IMR-90 (cell line): ENCODE measurements around the gene PAAF1. TPM values are rescaled to one million over a fixed set of nuclear protein-coding genes. Genes with fewer than 3 reads are reported as not detected.

Experiments used
- polyA plus RNA-seq, 3 experiments: library from polyadenylated mRNA; depleted of rRNA; stranded (reverse); fragments of >200 nt; gene quantifications; 2 replicates each; pipeline ENCODE4 v1.2.3, GENCODE V29; 2012; ENCODE audit warnings: low replicate concordance in 1 of 3
- total RNA-seq: library from RNA; depleted of rRNA; stranded (reverse); fragments of >200 nt; gene quantifications from 2 replicates; pipeline ENCODE4 v1.2.3, GENCODE V29; 2012; rRNA removed

The PAAF1 gene
- total and polyA plus RNA-seq, 2 of the 4 experiments (the other 2 are of a cell fraction) = 15.1 to 16.4 TPM

Other genes with a start within 250 kb of the PAAF1 start
- gene PLEKHB1, start 230.4 kb upstream of the PAAF1 start, total RNA-seq = under 0.01 and 0.36 TPM in 2 replicates
- 0.79 and 0.86 TPM in 2 replicates for gene PLEKHB1, start 230.4 kb upstream of the PAAF1 start, polyA plus RNA-seq (2012; rRNA removed)
- 81.0 and 120 TPM in 2 replicates for gene RAB6A, start 115.9 kb upstream of the PAAF1 start, total RNA-seq
- 57.9 and 65.5 TPM in 2 replicates for gene RAB6A, start 115.9 kb upstream of the PAAF1 start, polyA plus RNA-seq (2012; rRNA removed)
- gene MRPL48, start 89.1 kb upstream of the PAAF1 start, total RNA-seq = 24.0 and 30.3 TPM in 2 replicates
- gene MRPL48, start 89.1 kb upstream of the PAAF1 start, polyA plus RNA-seq (2012; rRNA removed) = 29.4 and 30.6 TPM in 2 replicates
- gene COA4, start 153 bp upstream of the PAAF1 start, total RNA-seq = 78.0 and 95.5 TPM in 2 replicates
- gene COA4, start 153 bp upstream of the PAAF1 start, polyA plus RNA-seq (2012; rRNA removed) = 97.4 and 117 TPM in 2 replicates
- 0.18 and 0.28 TPM in 2 replicates for gene DNAJB13, start 74.0 kb downstream of the PAAF1 start, total RNA-seq
- 0.10 and 0.48 TPM in 2 replicates for gene DNAJB13, start 74.0 kb downstream of the PAAF1 start, polyA plus RNA-seq (2012; rRNA removed)
- gene UCP2, start 105.8 kb downstream of the PAAF1 start, total RNA-seq = 2.0 and 2.2 TPM in 2 replicates
- 11.9 and 12.0 TPM in 2 replicates for gene UCP2, start 105.8 kb downstream of the PAAF1 start, polyA plus RNA-seq (2012; rRNA removed)
- gene UCP3, start 132.1 kb downstream of the PAAF1 start, total RNA-seq = under 0.01 TPM in 2 replicates
- 0.80 TPM in 2 replicates for gene UCP3, start 132.1 kb downstream of the PAAF1 start, polyA plus RNA-seq (2012; rRNA removed)